K562 (cell line): ENCODE measurements around the gene C1orf74. TPM values are rescaled to one million over a fixed set of nuclear protein-coding genes. Genes with fewer than 3 reads are reported as not detected.
A peak's percentile ranks its signal among the peaks of the same experiment; 100 is the strongest.

Experiments used
- ARID3B ChIP-seq: fragments of 250-450 bp; sonication (Bioruptor Pico); IDR thresholded peaks from 2 replicates; pipeline ENCODE4 v1.4.0; 2020; ENCODE audit warnings: borderline replicate concordance
- E2F1 ChIP-seq: sonication (generic); formaldehyde crosslinking; IDR thresholded peaks from 2 replicates; pipeline ENCODE4 v1.8.1; 2023; ENCODE audit warnings: mild to moderate bottlenecking, missing genetic modification reagents, moderate library complexity
- EHMT2 ChIP-seq: fragments of 450-650 bp; IDR thresholded peaks from 2 replicates; pipeline ENCODE4 v1.6.1; 2018; ENCODE audit warnings: antibody characterized with exemption
- EZH2 ChIP-seq: IDR thresholded peaks from 2 replicates; pipeline ENCODE4 v1.6.1; 2012; ENCODE audit warnings: low read depth, mild to moderate bottlenecking, inconsistent platforms, low read length, borderline replicate concordance
- GTF2B ChIP-seq: IDR thresholded peaks from 2 replicates; pipeline ENCODE4 v1.6.1; 2011; ENCODE audit not compliant: insufficient read length; ENCODE audit errors: extremely low read depth
- HDGF ChIP-seq: fragments of 450-650 bp; IDR thresholded peaks from 2 replicates; pipeline ENCODE4 v1.6.1; 2016
- HIVEP1 ChIP-seq: fragments of 250-450 bp; sonication (Bioruptor Pico); IDR thresholded peaks from 2 replicates; pipeline ENCODE4 v1.4.0; 2020; ENCODE audit warnings: mild to moderate bottlenecking
- MLLT1 ChIP-seq, 2 experiments: fragments of 450-650 bp; IDR thresholded peaks; 2 replicates each; pipeline ENCODE4 v1.6.1; 2016
- NEUROD1 ChIP-seq: fragments of 150-350 bp; IDR thresholded peaks from 2 replicates; pipeline ENCODE4 v1.6.1; 2014; ENCODE audit warnings: borderline replicate concordance, low read length, low read depth; ENCODE audit not compliant: partially characterized antibody
- SETDB1 ChIP-seq: IDR thresholded peaks from one replicate; pipeline ENCODE4 v1.6.1; 2012; ENCODE audit warnings: low read length, control low read depth, inconsistent platforms
- TAF15 ChIP-seq: fragments of 200-400 bp; formaldehyde crosslinking; IDR thresholded peaks from 2 replicates; pipeline ENCODE4 v1.6.1; 2017; ENCODE audit warnings: mild to moderate bottlenecking, low read depth, low read length, moderate library complexity
- TBP ChIP-seq: optimal IDR thresholded peaks from 2 replicates; pipeline ENCODE3; 2011; ENCODE audit warnings: low read depth, low read length, improper control_type of control experiment
- ZBTB8A ChIP-seq: fragments of 450-650 bp; IDR thresholded peaks from 2 replicates; pipeline ENCODE4 v1.6.1; 2018; ENCODE audit warnings: mild to moderate bottlenecking, moderate library complexity; ENCODE audit not compliant: partially characterized antibody
- ZNF583 ChIP-seq: fragments of 250-450 bp; sonication (Bioruptor Pico); IDR thresholded peaks from 2 replicates; pipeline ENCODE4 v1.4.0; 2020
- ZNF609 ChIP-seq: sonication (generic); formaldehyde crosslinking; IDR thresholded peaks from 2 replicates; pipeline ENCODE4 v1.8.1; 2023; ENCODE audit warnings: missing genetic modification reagents, mild to moderate bottlenecking, borderline replicate concordance
- ZNF699 ChIP-seq: fragments of 250-450 bp; sonication (Bioruptor Pico); IDR thresholded peaks from 2 replicates; pipeline ENCODE4 v1.8.0; 2021; ENCODE audit warnings: mild to moderate bottlenecking, moderate library complexity; ENCODE audit not compliant: insufficient replicate concordance
- polyA plus RNA-seq, 8 experiments: library from polyadenylated mRNA; depleted of rRNA in 4 of 8; stranded (reverse) in 5 of 8; unstranded in 3 of 8; fragments of >200 nt; fragmentation: Nextera tagmentation in 2 of 8; fragmentation: Illumina TruSeq in 1 of 8; extraction: Ambion mirVana in 2 of 8; extraction: Trizol in 1 of 8; gene quantifications; 2 replicates each; pipeline versions ENCODE4 v1.2.1 to v1.2.3, GENCODE V29; 2011 to 2014; ENCODE audit warnings: inconsistent platforms in 1 of 8, missing spikeins in 1 of 8
- total RNA-seq, 7 experiments: library from RNA; depleted of rRNA in 6 of 7; stranded (reverse); fragments of >200 nt in 6 of 7; fragmentation: Illumina TruSeq in 2 of 7; extraction: Trizol in 2 of 7; gene quantifications; 2 replicates each; pipeline versions ENCODE4 v1.2.1 to v1.2.3, GENCODE V29; 2011 to 2021; ENCODE audit warnings: low replicate concordance in 1 of 7

Gene C1orf74
- total and polyA plus RNA-seq, 9 of the 15 experiments (the other 6 are each of a cell fraction or from before 2014, with no cell fraction given), result 4.0 to 7.6 (median 5.7) TPM

GRCh38 chr1:209747580-209748262, 36.6 kb downstream of the C1orf74 start (continued):
- TF ChIP-seq HIVEP1, result 0 out of 2 replicates have a peak, but pooled peaks have one; percentile 62
- 0 out of 2 replicates have a peak, but pooled peaks have one; percentile 48 for TF ChIP-seq EHMT2
- TF ChIP-seq ZNF699 (CRISPR knock-in tag), result no peak
- 0 out of 2 replicates have a peak, but pooled peaks have one; percentile 48 for TF ChIP-seq HDGF
- no peak for TF ChIP-seq ZBTB8A
- peak; percentile 73; the same call in 1 of the 2 replicates for TF ChIP-seq ZNF609 (CRISPR knock-in tag)
- TF ChIP-seq MLLT1 (IDR thresholded peaks at IDR 0.05), result 0 out of 4 replicates have a peak, but pooled peaks of 1 of the 2 experiments have one; percentile 13
- TF ChIP-seq EZH2, result no peak
- TF ChIP-seq TAF15, result no peak
- TF ChIP-seq ZNF583 (CRISPR knock-in tag), result 0 out of 2 replicates have a peak, but pooled peaks have one; percentile 6
- peak; percentile 48 for TF ChIP-seq TBP
- TF ChIP-seq ARID3B (CRISPR knock-in tag), result no peak
- peak; percentile 11 for TF ChIP-seq NEUROD1
- TF ChIP-seq GTF2B, result no peak
- TF ChIP-seq E2F1 (CRISPR knock-in tag), result peak; percentile 51; the same call in 1 of the 2 replicates
- no peak for TF ChIP-seq SETDB1
